Measurements from ENCODE around the gene PPP2R5C.
"Not testable (repeated sequence)": the region's sequence is repeated elsewhere in the genome, so short reads cannot be mapped to it uniquely, and the experiment has no call there.

The PPP2R5C gene

DNA sequence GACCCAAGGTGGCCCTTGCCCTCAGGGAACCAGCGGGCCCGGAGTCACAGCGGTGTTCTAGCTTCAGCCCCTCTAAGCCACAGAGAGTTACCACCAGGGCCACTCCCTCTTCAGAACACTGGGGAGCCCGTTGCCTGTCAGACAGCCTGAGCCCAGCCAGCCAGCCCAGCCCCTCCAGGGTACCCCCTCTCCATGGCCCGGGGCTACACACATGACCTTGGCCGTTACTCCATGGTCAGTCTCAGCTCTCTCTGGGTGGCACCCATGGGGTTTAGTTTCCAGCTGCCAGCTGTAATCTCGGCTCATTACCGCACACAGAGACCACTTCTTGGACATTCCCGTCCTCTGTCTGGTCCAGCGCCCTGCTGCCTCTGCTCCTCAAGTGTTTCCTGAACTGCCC lies 35.0 kb downstream of the PPP2R5C start:
- Mint-ChIP-seq H3K9me3 (no peaks in the 10 kb centered on the region), H3K4me1 (peaks cover 20% of the 10 kb centered on the region), H3K27ac (peak overlapping the region; percentile 42), H3K36me3 (ENCODE audit: low read depth) (peaks cover 10% of the 10 kb centered on the region), H3K27me3 (ENCODE audit: low read depth, poor library complexity) (peaks cover 4% of the 10 kb centered on the region), H3K4me3 (no peak overlapping the region)
- TF ChIP-seq, protein P1, sequence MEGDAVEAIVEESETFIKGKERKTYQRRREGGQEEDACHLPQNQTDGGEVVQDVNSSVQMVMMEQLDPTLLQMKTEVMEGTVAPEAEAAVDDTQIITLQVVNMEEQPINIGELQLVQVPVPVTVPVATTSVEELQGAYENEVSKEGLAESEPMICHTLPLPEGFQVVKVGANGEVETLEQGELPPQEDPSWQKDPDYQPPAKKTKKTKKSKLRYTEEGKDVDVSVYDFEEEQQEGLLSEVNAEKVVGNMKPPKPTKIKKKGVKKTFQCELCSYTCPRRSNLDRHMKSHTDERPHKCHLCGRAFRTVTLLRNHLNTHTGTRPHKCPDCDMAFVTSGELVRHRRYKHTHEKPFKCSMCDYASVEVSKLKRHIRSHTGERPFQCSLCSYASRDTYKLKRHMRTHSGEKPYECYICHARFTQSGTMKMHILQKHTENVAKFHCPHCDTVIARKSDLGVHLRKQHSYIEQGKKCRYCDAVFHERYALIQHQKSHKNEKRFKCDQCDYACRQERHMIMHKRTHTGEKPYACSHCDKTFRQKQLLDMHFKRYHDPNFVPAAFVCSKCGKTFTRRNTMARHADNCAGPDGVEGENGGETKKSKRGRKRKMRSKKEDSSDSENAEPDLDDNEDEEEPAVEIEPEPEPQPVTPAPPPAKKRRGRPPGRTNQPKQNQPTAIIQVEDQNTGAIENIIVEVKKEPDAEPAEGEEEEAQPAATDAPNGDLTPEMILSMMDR (IDR thresholded peaks at IDR 0.05), result no peak
- DNase-seq, result no peak

GRCh38 chr14:101797856-101798255 lies 36.3 kb downstream of the PPP2R5C start:
- DNase-seq, result no peak
- Mint-ChIP-seq H3K9me3 (no peaks in the 10 kb centered on the region), H3K4me1 (peaks cover 20% of the 10 kb centered on the region), H3K27ac (no peak overlapping the region), H3K27me3 (ENCODE audit: low read depth, poor library complexity) (peaks cover 4% of the 10 kb centered on the region), H3K4me3 (no peak overlapping the region), H3K36me3 (ENCODE audit: low read depth) (peaks cover 10% of the 10 kb centered on the region)
- TF ChIP-seq, protein P1 (IDR thresholded peaks at IDR 0.05), result no peak

DNA sequence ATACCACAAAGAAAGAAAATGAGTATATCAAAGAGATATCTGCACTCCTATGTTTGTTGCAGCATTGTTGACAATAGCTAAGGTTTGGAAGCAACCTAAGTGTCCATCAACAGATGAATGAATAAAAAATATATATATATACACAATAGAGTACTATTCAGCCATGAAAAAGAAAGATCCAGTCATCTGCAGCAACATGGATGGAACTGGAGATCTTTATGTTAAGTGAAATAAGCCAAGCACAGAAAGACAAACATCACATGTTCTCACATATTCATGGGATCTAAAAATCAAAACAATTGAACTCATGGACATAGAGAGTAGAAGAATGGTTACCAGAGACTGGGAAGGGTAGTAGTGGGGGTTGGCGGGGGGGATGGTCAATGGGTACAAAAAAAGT lies 42.9 kb downstream of the PPP2R5C start:
- H3K4me1 Mint-ChIP-seq, result peaks cover 22% of the 10 kb centered on the region
- not testable (repeated sequence) for H3K4me3 Mint-ChIP-seq; DNase-seq; H3K36me3 Mint-ChIP-seq (ENCODE audit: low read depth); H3K27ac Mint-ChIP-seq; H3K9me3 Mint-ChIP-seq; H3K27me3 Mint-ChIP-seq (ENCODE audit: low read depth, poor library complexity)

- H3K27ac Mint-ChIP-seq; H3K4me3 Mint-ChIP-seq; H3K27me3 Mint-ChIP-seq (ENCODE audit: low read depth, poor library complexity); H3K9me3 Mint-ChIP-seq; H3K36me3 Mint-ChIP-seq (ENCODE audit: low read depth); DNase-seq: not testable (repeated sequence)
- peaks cover 40% of the 10 kb centered on the region for H3K4me1 Mint-ChIP-seq
Observed at GRCh38 chr14:101806252-101806651, 44.7 kb downstream of the PPP2R5C start.

DNA sequence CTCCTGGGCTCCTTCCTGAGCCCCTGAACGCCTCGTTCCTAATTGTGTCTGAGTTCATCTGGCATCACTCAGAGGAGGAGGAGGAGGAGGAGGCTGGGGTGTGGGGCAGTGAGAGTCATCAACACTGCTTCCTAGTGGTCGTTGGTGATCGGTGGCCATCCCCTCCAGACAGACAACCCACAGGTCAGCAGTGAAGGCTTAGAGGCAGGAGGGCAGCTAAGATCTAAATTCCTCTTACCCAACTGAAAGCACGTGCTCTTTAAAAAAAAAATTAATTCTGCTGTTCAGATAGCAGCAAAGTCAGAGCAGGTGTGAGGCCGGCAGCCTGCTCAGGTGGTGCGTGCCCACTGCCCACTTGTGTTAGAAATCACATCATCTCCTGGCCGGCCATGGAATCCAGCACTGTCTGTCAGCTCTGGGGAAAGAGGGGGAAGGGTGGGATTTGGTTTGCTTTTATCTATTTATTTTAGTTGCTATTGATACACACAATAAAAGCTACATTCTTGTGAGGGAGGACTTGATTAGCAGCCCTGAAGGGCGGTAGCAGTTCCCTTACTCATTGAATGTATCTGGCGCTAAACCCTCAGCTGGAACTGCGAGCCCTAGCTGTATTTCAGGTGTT lies 46.6 kb downstream of the PPP2R5C start:
- Mint-ChIP-seq H3K9me3 (no peaks in the 10 kb centered on the region), H3K27ac (peak overlapping the region; percentile 87), H3K4me3 (peak overlapping the region; percentile 73), H3K27me3 (ENCODE audit: low read depth, poor library complexity) (no peaks in the 10 kb centered on the region), H3K36me3 (ENCODE audit: low read depth) (no peaks in the 10 kb centered on the region), H3K4me1 (peaks cover 58% of the 10 kb centered on the region)
- TF ChIP-seq, protein P1 (IDR thresholded peaks at IDR 0.05), result peak; percentile 16
- DNase-seq, result peak; percentile 58

GRCh38 chr14:101808894-101809670 lies 47.6 kb downstream of the PPP2R5C start:
- Mint-ChIP-seq H3K27me3 (ENCODE audit: low read depth, poor library complexity) (no peaks in the 10 kb centered on the region), H3K4me1 (peaks cover 62% of the 10 kb centered on the region), H3K4me3 (peak overlapping the region; percentile 98), H3K27ac (peak overlapping the region; percentile 100), H3K9me3 (no peaks in the 10 kb centered on the region), H3K36me3 (ENCODE audit: low read depth) (peaks cover 2% of the 10 kb centered on the region)
- TF ChIP-seq, protein P1 (IDR thresholded peaks at IDR 0.05), result no peak
- DNase-seq, result no peak
